Vagina (tissue), 2 donors: ENCODE measurements around the gene UBR4. TPM values are rescaled to one million over a fixed set of nuclear protein-coding genes. Genes with fewer than 3 reads are reported as not detected.

ENCODE experiments used
- DNase-seq, 2 donors: peaks; one replicate each; pipeline ENCODE4 v3.0.0-alpha.2; 2017; ENCODE audit errors: extremely low spot score in 2 of 2
- H3K27ac ChIP-seq: fragments of 200-600 bp; sonication (generic); one replicate; pipeline ENCODE4 v1.5.1; 2019
- H3K27me3 ChIP-seq: fragments of 200-600 bp; sonication (generic); one replicate; pipeline ENCODE4 v1.5.1; 2019
- H3K36me3 ChIP-seq, 2 donors: fragments of 200-600 bp; sonication (generic); one replicate each; pipeline ENCODE4 v1.5.1; 2017 to 2019
- H3K4me1 ChIP-seq: fragments of 200-600 bp; sonication (generic); one replicate; pipeline ENCODE4 v1.5.1; 2019
- H3K4me3 ChIP-seq, 2 donors: fragments of 200-600 bp; sonication (generic); 1 replicate in 1 of 2; 2 replicates in 1 of 2; pipeline ENCODE4 v1.5.1; 2016 to 2019
- H3K9me3 ChIP-seq: fragments of 200-600 bp; sonication (generic); one replicate; pipeline ENCODE4 v1.5.1; 2019
- CTCF ChIP-seq, 3 experiments: fragments of 450-650 bp in 2 of 3; fragments of 200-600 bp in 1 of 3; sonication (generic) in 1 of 3; IDR thresholded peaks; one replicate each; pipeline ENCODE4 v1.5.1; 2017 to 2019; ENCODE audit warnings: antibody characterized with exemption in 3 of 3, mild to moderate bottlenecking in 2 of 3, moderate library complexity in 2 of 3
- POLR2A ChIP-seq, 2 donors: fragments of 450-650 bp; IDR thresholded peaks; one replicate each; pipeline ENCODE4 v1.6.1; 2017; ENCODE audit warnings: antibody characterized with exemption in 2 of 2, mild to moderate bottlenecking in 2 of 2, moderate library complexity in 2 of 2
- POLR2AphosphoS5 ChIP-seq, 2 donors: sonication (generic); formaldehyde crosslinking; IDR thresholded peaks; one replicate each; pipeline ENCODE4 v1.9.0; 2017; ENCODE audit warnings: antibody characterized with exemption in 2 of 2, mild to moderate bottlenecking in 2 of 2, low read depth in 1 of 2; ENCODE audit not compliant: insufficient read depth in 1 of 2
- intact Hi-C: fragments of 100-400 bp; cut with DNase I; formaldehyde crosslinking; loops from one replicate; pipeline ENCODE4 v1.15.1; 2023
- total RNA-seq: library from RNA; depleted of rRNA; stranded (reverse); fragments of >200 nt; gene quantifications from one replicate; pipeline ENCODE4 v1.2.3, GENCODE V29; 2016

UBR4 gene
- total RNA-seq, 1 donor from 2014 or later = 157 TPM

- TF ChIP-seq POLR2AphosphoS5 (IDR thresholded peaks at IDR 0.05; ENCODE audit: insufficient read depth in 1 of 2, low read depth in 1 of 2) (no peak), CTCF (IDR thresholded peaks at IDR 0.05) (no peak), POLR2A (IDR thresholded peaks at IDR 0.05) (no peak)
- intact Hi-C loops = no loop called here
- Histone ChIP-seq H3K27me3 (no peaks in the 10 kb centered on the region), H3K36me3 (no peaks in the 10 kb centered on the region), H3K9me3 (no peaks in the 10 kb centered on the region), H3K4me3 (no peak overlapping the region), H3K27ac (no peak overlapping the region), H3K4me1 (peaks cover 18% of the 10 kb centered on the region)
- peak in 1 of 2 donors; percentile 91 for DNase-seq
These were observed 173.1 kb downstream of the UBR4 start for GRCh38 chr1:19036813-19037605.

GRCh38 chr1:19036041-19036812 lies 173.8 kb downstream of the UBR4 start:
- no peaks in the 10 kb centered on the region for H3K36me3 ChIP-seq
- peak in 1 of 2 donors; percentile 70 for DNase-seq
- H3K4me1 ChIP-seq = peaks cover 18% of the 10 kb centered on the region
- H3K27ac ChIP-seq = peak overlapping the region; percentile 27
- intact Hi-C loops = no loop called here
- no peaks in the 10 kb centered on the region for H3K9me3 ChIP-seq
- H3K4me3 ChIP-seq = no peak overlapping the region
- no peak for TF ChIP-seq POLR2AphosphoS5 (IDR thresholded peaks at IDR 0.05; ENCODE audit: insufficient read depth in 1 of 2, low read depth in 1 of 2)
- H3K27me3 ChIP-seq = no peaks in the 10 kb centered on the region

DNA sequence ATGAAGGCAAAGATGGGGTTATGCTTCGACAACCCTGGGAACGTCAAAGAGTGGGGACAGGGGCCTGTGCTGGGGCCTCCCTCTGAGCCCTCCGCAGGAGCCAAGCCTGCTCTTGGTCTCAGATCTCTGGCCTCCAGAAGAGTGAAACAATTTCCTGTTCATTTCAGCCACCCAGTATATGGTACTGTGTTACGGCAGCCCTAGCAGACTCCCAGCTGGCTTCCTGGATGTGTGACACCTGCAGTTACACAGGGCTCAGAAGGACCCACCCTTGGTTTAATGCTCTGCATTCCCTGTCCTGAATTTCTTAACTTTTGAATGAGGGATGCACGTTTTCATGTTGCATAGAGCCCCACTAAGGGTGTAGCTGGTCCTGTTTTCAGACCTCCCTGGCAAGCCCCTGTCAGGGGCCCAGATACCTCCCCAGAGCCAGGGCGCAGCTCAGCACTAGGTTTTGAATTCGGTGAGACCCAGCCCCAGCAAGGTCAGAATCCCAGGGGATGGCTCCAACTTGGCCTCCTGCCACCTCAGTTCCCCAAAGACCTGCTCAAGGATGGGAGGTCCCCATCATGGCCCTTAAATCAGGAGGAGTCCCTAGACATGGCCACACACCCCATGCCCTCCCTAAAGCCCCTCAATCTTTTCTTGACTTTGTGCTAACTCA lies 174.6 kb downstream of the UBR4 start:
- intact Hi-C loops = no loop called here
- DNase-seq = peak in 1 of 2 donors; percentile 72
- peak overlapping the region; percentile 27 for H3K27ac ChIP-seq
- no peaks in the 10 kb centered on the region for H3K27me3 ChIP-seq
- H3K36me3 ChIP-seq = no peaks in the 10 kb centered on the region
- TF ChIP-seq POLR2A (IDR thresholded peaks at IDR 0.05) (no peak), POLR2AphosphoS5 (IDR thresholded peaks at IDR 0.05; ENCODE audit: insufficient read depth in 1 of 2, low read depth in 1 of 2) (no peak), CTCF (IDR thresholded peaks at IDR 0.05) (no peak)
- H3K4me3 ChIP-seq = no peak overlapping the region
- H3K9me3 ChIP-seq = no peaks in the 10 kb centered on the region
- H3K4me1 ChIP-seq = peaks cover 18% of the 10 kb centered on the region

GRCh38 chr1:19034721-19035120 lies 175.3 kb downstream of the UBR4 start:
- Histone ChIP-seq H3K9me3 (no peaks in the 10 kb centered on the region), H3K27me3 (no peaks in the 10 kb centered on the region), H3K4me1 (peaks cover 19% of the 10 kb centered on the region), H3K36me3 (no peaks in the 10 kb centered on the region), H3K27ac (peak overlapping the region; percentile 35), H3K4me3 (no peak overlapping the region)
- TF ChIP-seq POLR2AphosphoS5 (IDR thresholded peaks at IDR 0.05; ENCODE audit: insufficient read depth in 1 of 2, low read depth in 1 of 2) = no peak
- TF ChIP-seq POLR2A (IDR thresholded peaks at IDR 0.05) = no peak
- TF ChIP-seq CTCF (IDR thresholded peaks at IDR 0.05) = no peak
- DNase-seq = peak in 1 of 2 donors; percentile 93
- intact Hi-C loops = no loop called here

- Histone ChIP-seq H3K27ac (peak overlapping the region; percentile 59), H3K4me1 (peaks cover 22% of the 10 kb centered on the region), H3K9me3 (no peaks in the 10 kb centered on the region), H3K36me3 (no peaks in the 10 kb centered on the region), H3K4me3 (no peak overlapping the region), H3K27me3 (no peaks in the 10 kb centered on the region)
- intact Hi-C loops = no loop called here
- peak in 1 of 2 donors; percentile 96 for DNase-seq
- TF ChIP-seq POLR2AphosphoS5 (IDR thresholded peaks at IDR 0.05; ENCODE audit: insufficient read depth in 1 of 2, low read depth in 1 of 2) (peak; percentile 39 to 68), POLR2A (IDR thresholded peaks at IDR 0.05) (no peak)
These were observed 176.0 kb downstream of the UBR4 start for GRCh38 chr1:19033926-19034680.
